ENCODE measurements around the gene GALM.

DNA sequence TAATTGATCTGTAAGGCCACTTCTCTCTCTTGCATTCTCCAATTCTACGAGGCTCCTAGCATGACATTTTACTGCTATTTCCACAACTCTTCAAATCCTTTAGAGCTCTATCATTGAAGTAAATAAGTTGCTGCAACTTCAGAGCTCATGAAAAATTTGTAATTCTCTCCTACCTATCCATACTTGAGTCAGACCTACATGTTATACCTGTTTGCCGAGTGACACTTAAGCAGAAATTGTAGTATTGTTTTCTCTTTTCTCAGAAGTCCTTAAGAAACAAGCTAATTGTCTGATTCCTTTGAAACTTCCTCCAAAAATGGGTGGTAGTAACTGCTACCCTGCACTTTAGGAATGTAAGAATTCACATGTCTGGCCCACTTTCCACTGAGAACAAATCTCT lies 26.1 kb downstream of the GALM start:
- no peak for TF ChIP-seq CTCF (IDR thresholded peaks at IDR 0.05 in 8 of 11, conservative IDR thresholded peaks at IDR 0.05 in 3 of 11)
- TF ChIP-seq POLR2A (IDR thresholded peaks at IDR 0.05), result no peak

Data from spleen (tissue), 7 donors.